Kasumi-1 (cell line): Measurements from ENCODE around the gene OR8G5.
A peak's percentile ranks its signal among the peaks of the same experiment; 100 is the strongest.
"Not testable (repeated sequence)": the region's sequence is repeated elsewhere in the genome, so short reads cannot be mapped to it uniquely, and the experiment has no call there.

Experiments
- DNase-seq, 2 experiments: peaks; one replicate each; lab custom pipeline; 2025; lab: John Stamatoyannopoulos, UW

The OR8G5 gene

GRCh38 chr11:124256076-124256475, at the start of gene OR8G5:
TSS of gene OR8G5 (plus strand) at chr11:124256376. CDS start at chr11:124264932, 8,556 bp downstream.
- DNase-seq = no peak

GRCh38 chr11:124207102-124207792, 48.9 kb upstream of the OR8G5 start:
- no peak for DNase-seq

GRCh38 chr11:124209824-124210357, 46.3 kb upstream of the OR8G5 start:
- no peak for DNase-seq

- no peak for DNase-seq
These were observed 45.8 kb upstream of the OR8G5 start for GRCh38 chr11:124210421-124210820.

GRCh38 chr11:124211321-124211720, 44.9 kb upstream of the OR8G5 start:
- DNase-seq = no peak

- DNase-seq = no peak
These were observed 42.1 kb upstream of the OR8G5 start for GRCh38 chr11:124214027-124214426.

GRCh38 chr11:124219126-124219525, 37.0 kb upstream of the OR8G5 start:
- DNase-seq = no peak

- DNase-seq = no peak
These were observed 33.8 kb upstream of the OR8G5 start for GRCh38 chr11:124222407-124222806.

- DNase-seq = peak; percentile 23 to 41
These were observed 31.4 kb upstream of the OR8G5 start for GRCh38 chr11:124224618-124225423.

GRCh38 chr11:124225471-124225870, 30.7 kb upstream of the OR8G5 start:
- no peak for DNase-seq

- DNase-seq = no peak
These were observed 22.8 kb upstream of the OR8G5 start for GRCh38 chr11:124233376-124233775.

GRCh38 chr11:124238512-124238911, 17.7 kb upstream of the OR8G5 start:
- DNase-seq = no peak

GRCh38 chr11:124240621-124241397, 15.4 kb upstream of the OR8G5 start, which contains the start of gene OR8G1:
TSS of gene OR8G1 (plus strand) at chr11:124241095. CDS start at chr11:124249676, 8,581 bp downstream.
- no peak for DNase-seq

GRCh38 chr11:124249869-124250268, 6.3 kb upstream of the OR8G5 start:
- not testable (repeated sequence) for DNase-seq

- not testable (repeated sequence) for DNase-seq
These were observed 8.9 kb downstream of the OR8G5 start for GRCh38 chr11:124265041-124265440.

- DNase-seq = not testable (repeated sequence)
These were observed 14.7 kb downstream of the OR8G5 start for GRCh38 chr11:124270886-124271285.

GRCh38 chr11:124274000-124274399, 17.8 kb downstream of the OR8G5 start:
- no peak for DNase-seq

- DNase-seq = no peak
These were observed 19.9 kb downstream of the OR8G5 start for GRCh38 chr11:124276081-124276480.

- DNase-seq = no peak
These were observed 21.0 kb downstream of the OR8G5 start for GRCh38 chr11:124277207-124277606.

- DNase-seq = no peak
These were observed 21.6 kb downstream of the OR8G5 start for GRCh38 chr11:124277804-124278203.

- DNase-seq = no peak
These were observed 22.1 kb downstream of the OR8G5 start for GRCh38 chr11:124278261-124278660.
